Type B pancreatic cell (in vitro differentiated cells): Measurements from ENCODE around the gene OAS2. TPM values are rescaled to one million over a fixed set of nuclear protein-coding genes. Genes with fewer than 3 reads are reported as not detected.
A peak's percentile ranks its signal among the peaks of the same experiment; 100 is the strongest.

Experiments
- DNase-seq: peaks from one replicate; pipeline ENCODE4 v3.0.0; 2021; ENCODE audit warnings: mixed read lengths; ENCODE audit not compliant: unreplicated experiment; ENCODE audit errors: extremely low spot score
- H3K27ac Mint-ChIP-seq: 2 replicates; pipeline ENCODE4 v1.8.0; 2021; ENCODE audit warnings: mild to moderate bottlenecking, mixed read lengths
- H3K27me3 Mint-ChIP-seq: 2 replicates; pipeline ENCODE4 v1.8.0; 2021; ENCODE audit warnings: mixed read lengths
- H3K36me3 Mint-ChIP-seq: 2 replicates; pipeline ENCODE4 v1.8.0; 2021; ENCODE audit warnings: mixed read lengths
- H3K4me1 Mint-ChIP-seq: one replicate; pipeline ENCODE4 v1.8.0; 2021; ENCODE audit warnings: mixed read lengths; ENCODE audit not compliant: unreplicated experiment
- H3K4me3 Mint-ChIP-seq: 2 replicates; pipeline ENCODE4 v1.8.0; 2021; ENCODE audit warnings: mild to moderate bottlenecking, mixed read lengths
- H3K9me3 Mint-ChIP-seq: 2 replicates; pipeline ENCODE4 v1.8.0; 2021; ENCODE audit warnings: mixed read lengths
- CTCF ChIP-seq: fragments of 200-600 bp; sonication (generic); conservative IDR thresholded peaks from 2 replicates; pipeline ENCODE4 v1.5.0; 2021; ENCODE audit warnings: antibody characterized with exemption, mild to moderate bottlenecking
- total RNA-seq: library from RNA; stranded (reverse); gene quantifications from 2 replicates; pipeline ENCODE4 v1.2.1, GENCODE V29; 2021; ENCODE audit warnings: low replicate concordance

The OAS2 gene
- total RNA-seq, 1 donor from 2014 or later = 1.8 TPM

GRCh38 chr12:112933129-112933505 lies 45.2 kb upstream of the OAS2 start:
- Mint-ChIP-seq H3K27ac (no peak overlapping the region), H3K27me3 (peaks cover 13% of the 10 kb centered on the region), H3K4me3 (no peak overlapping the region), H3K9me3 (peaks cover 11% of the 10 kb centered on the region), H3K36me3 (no peaks in the 10 kb centered on the region), H3K4me1 (no peaks in the 10 kb centered on the region)
- no peak for DNase-seq
- TF ChIP-seq CTCF = no peak

- no peaks in the 10 kb centered on the region for H3K36me3 Mint-ChIP-seq
- peaks cover 4% of the 10 kb centered on the region for H3K9me3 Mint-ChIP-seq
- H3K27ac Mint-ChIP-seq = no peak overlapping the region
- no peaks in the 10 kb centered on the region for H3K4me1 Mint-ChIP-seq
- no peak for TF ChIP-seq CTCF
- H3K27me3 Mint-ChIP-seq = peaks cover 23% of the 10 kb centered on the region
- DNase-seq = no peak
- no peak overlapping the region for H3K4me3 Mint-ChIP-seq
Measured at GRCh38 chr12:112936264-112936663, 42.1 kb upstream of the OAS2 start.

GRCh38 chr12:112936927-112937326 lies 41.4 kb upstream of the OAS2 start:
- Mint-ChIP-seq H3K4me1 (no peaks in the 10 kb centered on the region), H3K36me3 (no peaks in the 10 kb centered on the region), H3K4me3 (peak overlapping the region; percentile 58), H3K27me3 (peaks cover 23% of the 10 kb centered on the region), H3K27ac (peak overlapping the region; percentile 42), H3K9me3 (peaks cover 4% of the 10 kb centered on the region)
- DNase-seq = no peak
- TF ChIP-seq CTCF = no peak

GRCh38 chr12:112937741-112938719 lies 40.3 kb upstream of the OAS2 start, which contains the start of gene OAS3:
TSS of gene OAS3 (plus strand) at chr12:112938474. CDS start at chr12:112938531, 57 bp downstream.
- H3K4me3 Mint-ChIP-seq = peak within 1 kb of the TSS; percentile 83
- TF ChIP-seq CTCF = no peak
- H3K36me3 Mint-ChIP-seq = no peaks in the 10 kb centered on the region
- peak within 1 kb of the TSS; percentile 42 for H3K27ac Mint-ChIP-seq
- H3K27me3 Mint-ChIP-seq = peaks cover 17% of the 10 kb centered on the region
- H3K9me3 Mint-ChIP-seq = peaks cover 4% of the 10 kb centered on the region
- no peaks in the 10 kb centered on the region for H3K4me1 Mint-ChIP-seq
- no peak for DNase-seq

GRCh38 chr12:112938751-112939150 lies 39.6 kb upstream of the OAS2 start:
- peaks cover 16% of the 10 kb centered on the region for H3K27me3 Mint-ChIP-seq
- DNase-seq = no peak
- H3K9me3 Mint-ChIP-seq = peaks cover 4% of the 10 kb centered on the region
- no peak overlapping the region for H3K27ac Mint-ChIP-seq
- H3K4me3 Mint-ChIP-seq = peak overlapping the region; percentile 83
- no peak for TF ChIP-seq CTCF
- no peaks in the 10 kb centered on the region for H3K36me3 Mint-ChIP-seq
- no peaks in the 10 kb centered on the region for H3K4me1 Mint-ChIP-seq
